IMR-90 (cell line): Measurements from ENCODE around the gene PHPT1. TPM values are rescaled to one million over a fixed set of nuclear protein-coding genes. Genes with fewer than 3 reads are reported as not detected.

ENCODE experiments used
- ATAC-seq: fragments of 200-7000 bp; cut with Tn5 transposase; 2 replicates; pipeline ENCODE4 v1.9.1; 2020; ENCODE audit warnings: low read depth, mild to moderate bottlenecking, moderate library complexity
- BruUV-seq: library from RNA; stranded (reverse); fragments of 400-500 nt; replicated peaks from 2 replicates; lab custom pipeline; 2021; lab: Mats Ljungman, UMichigan
- CTCF ChIA-PET: fragments of 300-600 bp; formaldehyde crosslinking; extraction: SDS; loops from one replicate; lab custom pipeline; 2021; ENCODE audit warnings: antibody characterized with exemption; lab: Yijun Ruan, JAX
- POLR2A ChIA-PET: fragments of 300-600 bp; sonication (Branson Sonifier 250); formaldehyde crosslinking; loops from one replicate; lab custom pipeline; 2022; ENCODE audit warnings: antibody characterized with exemption; ENCODE audit not compliant: unreplicated experiment; lab: Charles Lee
- DNase-seq: peaks from one replicate; pipeline ENCODE4 v3.0.0; 2013
- H2AFZ ChIP-seq: replicated peaks from 2 replicates; pipeline ENCODE3; 2013; ENCODE audit warnings: low read length, mild to moderate bottlenecking; ENCODE audit not compliant: poor library complexity
- H2AK5ac ChIP-seq: 2 replicates; pipeline ENCODE4 v1.6.1; 2013; ENCODE audit warnings: low read depth, low read length, inconsistent platforms
- H2AK9ac ChIP-seq: replicated peaks from 2 replicates; pipeline ENCODE3; 2013; ENCODE audit warnings: mild to moderate bottlenecking, low read depth, low read length, moderate library complexity; ENCODE audit not compliant: poor library complexity
- H2BK120ac ChIP-seq: 2 replicates; pipeline ENCODE4 v1.6.1; 2013; ENCODE audit warnings: low read depth, low read length, inconsistent platforms
- H2BK15ac ChIP-seq: 3 replicates; pipeline ENCODE4 v1.6.1; 2013; ENCODE audit warnings: low read depth, low read length, inconsistent platforms
- H2BK20ac ChIP-seq: 2 replicates; pipeline ENCODE4 v1.6.1; 2013; ENCODE audit warnings: low read depth, mild to moderate bottlenecking, inconsistent platforms, low read length, moderate library complexity
- H2BK5ac ChIP-seq: 2 replicates; pipeline ENCODE4 v1.6.1; 2013; ENCODE audit warnings: mild to moderate bottlenecking, low read depth, low read length, inconsistent platforms; ENCODE audit not compliant: poor library complexity, severe bottlenecking
- H3K14ac ChIP-seq: replicated peaks from 2 replicates; pipeline ENCODE4 v1.6.1; 2013; ENCODE audit warnings: low read depth, low read length, inconsistent platforms
- H3K18ac ChIP-seq: 2 replicates; pipeline ENCODE4 v1.6.1; 2013; ENCODE audit warnings: low read depth, low read length, control low read depth
- H3K23ac ChIP-seq: 2 replicates; pipeline ENCODE4 v1.6.1; 2013; ENCODE audit warnings: low read depth, low read length, inconsistent platforms
- H3K27ac ChIP-seq: 2 replicates; pipeline ENCODE4 v1.5.1; 2013; ENCODE audit warnings: mild to moderate bottlenecking, control low read depth, low read length; ENCODE audit not compliant: insufficient read depth
- H3K27me3 ChIP-seq: 2 replicates; pipeline ENCODE4 v1.6.1; 2013; ENCODE audit warnings: low read length; ENCODE audit not compliant: control insufficient read depth, insufficient read depth
- H3K36me3 ChIP-seq: 2 replicates; pipeline ENCODE4 v1.6.1; 2013; ENCODE audit warnings: low read length, mixed read lengths; ENCODE audit not compliant: control insufficient read depth, insufficient read depth
- H3K4ac ChIP-seq: 2 replicates; pipeline ENCODE4 v1.6.1; 2013; ENCODE audit warnings: low read depth, low read length, inconsistent platforms
- H3K4me1 ChIP-seq: 2 replicates; pipeline ENCODE4 v1.6.1; 2013; ENCODE audit warnings: low read length, mixed read lengths; ENCODE audit not compliant: control insufficient read depth, insufficient read depth
- H3K4me2 ChIP-seq: 2 replicates; pipeline ENCODE4 v1.6.1; 2013; ENCODE audit warnings: low read depth, mild to moderate bottlenecking, control low read depth, low read length, moderate library complexity
- H3K4me3 ChIP-seq: 2 replicates; pipeline ENCODE4 v1.5.1; 2013; ENCODE audit warnings: low read depth, mild to moderate bottlenecking, control low read depth, low read length, moderate library complexity; ENCODE audit not compliant: insufficient read depth
- H3K56ac ChIP-seq: 2 replicates; pipeline ENCODE4 v1.6.1; 2013; ENCODE audit warnings: low read length, inconsistent platforms; ENCODE audit not compliant: insufficient read depth; ENCODE audit errors: extremely low read depth
- H3K79me1 ChIP-seq, 2 experiments: 2 replicates each; pipeline ENCODE4 v1.6.1; 2013; ENCODE audit warnings: low read length in 2 of 2, inconsistent platforms in 1 of 2, low read depth in 1 of 2
- H3K9ac ChIP-seq: 2 replicates; pipeline ENCODE4 v1.6.1; 2013; ENCODE audit warnings: low read depth, low read length, control low read depth
- H3K9me1 ChIP-seq: 2 replicates; pipeline ENCODE4 v1.6.1; 2013; ENCODE audit warnings: low read length, inconsistent platforms; ENCODE audit not compliant: insufficient read depth
- H3K9me3 ChIP-seq: 2 replicates; pipeline ENCODE4 v1.6.1; 2013; ENCODE audit warnings: low read length; ENCODE audit not compliant: control insufficient read depth, insufficient read depth
- H4K20me1 ChIP-seq: 2 replicates; pipeline ENCODE4 v1.6.1; 2013; ENCODE audit warnings: low read length, inconsistent platforms; ENCODE audit not compliant: insufficient read depth
- H4K5ac ChIP-seq: 2 replicates; pipeline ENCODE4 v1.6.1; 2013; ENCODE audit warnings: mild to moderate bottlenecking, low read depth, low read length, control low read depth
- H4K8ac ChIP-seq, 2 experiments: 2 replicates each; pipeline ENCODE4 v1.6.1; 2013; ENCODE audit warnings: low read depth in 2 of 2, low read length in 2 of 2, control low read depth in 1 of 2, inconsistent platforms in 1 of 2
- H4K91ac ChIP-seq: 2 replicates; pipeline ENCODE4 v1.6.1; 2013; ENCODE audit warnings: low read depth, low read length, inconsistent platforms; ENCODE audit not compliant: insufficient read depth
- CEBPB ChIP-seq: IDR thresholded peaks from 2 replicates; pipeline ENCODE4 v1.6.1; 2012; ENCODE audit warnings: low read depth, low read length, improper control_type of control experiment
- FOS ChIP-seq: fragments of 150-350 bp; IDR thresholded peaks from 2 replicates; pipeline ENCODE4 v1.6.1; 2016; ENCODE audit warnings: low read depth, low read length
- MXI1 ChIP-seq: IDR thresholded peaks from 2 replicates; pipeline ENCODE4 v1.6.1; 2012; ENCODE audit warnings: low read depth, mild to moderate bottlenecking, low read length, moderate library complexity, borderline replicate concordance
- NFE2L2 ChIP-seq: fragments of 150-350 bp; IDR thresholded peaks from 2 replicates; pipeline ENCODE4 v1.6.1; 2016; ENCODE audit warnings: low read depth, mild to moderate bottlenecking, low read length
- POLR2A ChIP-seq: IDR thresholded peaks from 2 replicates; pipeline ENCODE4 v1.6.1; 2012; ENCODE audit warnings: mild to moderate bottlenecking, low read depth, low read length
- RCOR1 ChIP-seq: IDR thresholded peaks from 2 replicates; pipeline ENCODE4 v1.6.1; 2012; ENCODE audit warnings: mild to moderate bottlenecking, low read length, improper control_type of control experiment; ENCODE audit not compliant: insufficient replicate concordance
- SMC3 ChIP-seq: fragments of 150-350 bp; IDR thresholded peaks from 2 replicates; pipeline ENCODE4 v1.6.1; 2016; ENCODE audit warnings: low read depth, mild to moderate bottlenecking, antibody characterized with exemption, low read length, moderate library complexity
- WGBS, 2 experiments: methylation state at CpG; one replicate each; pipeline versions ENCODE4 v1.1.5 to v1.1.7; 2013; ENCODE audit warnings: missing lambda C conversion rate in 2 of 2; ENCODE audit not compliant: insufficient read length in 1 of 2; ENCODE audit errors: extremely low coverage in 2 of 2; 5-methylcytosine and 5-hydroxymethylcytosine counted together
- dilution Hi-C: fragments of 300-500 bp; cut with HindIII; formaldehyde crosslinking; loops from one replicate; pipeline ENCODE4 v1.14.3; 2018; ENCODE audit warnings: low sequenced_read_pairs; ENCODE audit not compliant: unreplicated experiment
- in situ Hi-C: fragments of 300-500 bp; cut with MboI; formaldehyde crosslinking; loops from 3 replicates; pipeline ENCODE4 v1.14.3; 2019; ENCODE audit warnings: low sequenced_read_pairs, inconsistent platforms, mixed read lengths
- intact Hi-C: fragments of 100-400 bp; cut with micrococcal nuclease; formaldehyde crosslinking; loops from 2 replicates; pipeline ENCODE4 v1.10.0; 2022
- polyA plus RNA-seq, 3 experiments: library from polyadenylated mRNA; depleted of rRNA; stranded (reverse); fragments of >200 nt; gene quantifications; 2 replicates each; pipeline ENCODE4 v1.2.3, GENCODE V29; 2012; ENCODE audit warnings: low replicate concordance in 1 of 3
- total RNA-seq: library from RNA; depleted of rRNA; stranded (reverse); fragments of >200 nt; gene quantifications from 2 replicates; pipeline ENCODE4 v1.2.3, GENCODE V29; 2012

The PHPT1 gene
- total and polyA plus RNA-seq, 2 of the 4 experiments (the other 2 are of a cell fraction) = 79.8 to 214 TPM

DNA sequence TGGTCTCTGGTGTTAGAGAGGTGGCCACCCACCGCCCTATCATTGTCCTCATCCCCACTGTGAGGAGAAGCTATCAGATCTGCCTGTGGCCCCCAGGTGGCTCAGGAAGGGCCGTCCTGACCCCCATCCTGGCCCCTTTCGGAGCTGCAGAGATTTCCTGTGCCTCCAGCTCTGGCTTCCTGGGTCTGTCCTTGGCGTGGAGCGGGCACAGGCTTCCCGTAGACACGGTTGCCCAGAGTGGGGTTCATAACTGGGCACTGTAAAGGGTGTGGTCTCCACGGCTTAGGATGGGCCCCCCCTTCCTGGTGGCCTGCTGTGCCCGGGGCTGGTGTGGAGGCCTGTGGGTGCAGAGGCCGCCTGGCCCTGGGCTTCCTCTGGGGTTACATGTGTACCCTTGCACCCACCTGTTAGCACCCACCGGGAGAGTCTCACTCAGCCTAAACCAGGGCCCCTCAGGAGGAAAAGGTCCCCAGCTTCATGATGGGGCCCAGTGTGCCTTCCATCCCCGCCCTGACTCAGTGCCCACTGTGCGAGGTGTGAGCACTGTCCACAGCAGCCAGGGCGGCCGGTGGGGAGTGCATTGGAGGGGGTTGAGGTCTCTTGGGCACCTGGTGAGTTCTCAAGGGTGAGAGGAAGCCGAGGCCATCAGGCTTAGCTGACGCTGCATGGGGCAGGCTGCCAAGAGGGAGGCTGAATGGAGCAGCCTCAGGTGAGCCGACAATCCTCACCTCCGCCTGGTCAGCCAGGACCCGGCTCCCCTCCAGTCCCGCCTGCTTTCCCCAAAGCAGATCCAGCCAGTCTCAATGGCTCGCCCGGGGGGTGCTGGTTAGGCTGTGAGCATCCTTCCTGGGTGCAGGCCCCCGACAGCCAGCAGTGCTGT is 22.3 kb upstream of the PHPT1 start (continued):
- TF ChIP-seq MXI1 = no peak

DNA sequence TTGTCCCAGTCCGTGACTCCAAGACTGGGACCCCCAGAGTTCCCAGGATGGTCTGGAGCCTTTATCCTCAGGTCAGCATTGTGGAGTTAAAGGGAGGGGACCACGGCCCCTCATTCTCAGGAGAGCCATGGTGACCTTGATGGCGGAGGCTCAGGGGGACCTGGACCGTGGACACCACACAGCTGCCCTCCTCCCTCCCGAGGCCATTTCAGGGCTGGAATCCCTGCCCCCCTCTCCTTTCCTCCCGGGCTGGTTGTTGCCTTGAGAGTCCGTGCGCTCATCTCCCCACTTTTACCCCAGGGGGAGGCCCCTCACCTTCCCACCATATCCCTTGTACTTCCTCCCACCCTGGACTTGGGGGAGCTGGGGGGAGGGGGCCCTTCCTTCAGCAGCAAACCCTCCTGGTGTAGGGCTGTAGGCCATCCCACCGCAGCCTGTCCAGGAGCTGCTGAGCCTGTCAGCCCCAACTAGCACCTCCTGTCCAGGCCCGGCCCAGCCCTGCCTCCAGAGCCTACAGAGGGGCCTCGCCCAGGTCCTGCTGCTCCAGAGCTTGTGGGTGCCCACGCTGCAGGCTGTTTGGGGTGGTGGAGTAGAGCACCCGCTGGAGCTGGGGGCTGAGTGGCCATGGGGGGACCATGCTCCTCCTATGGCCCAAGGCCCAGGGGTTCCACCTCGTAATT is 21.3 kb upstream of the PHPT1 start:
- in situ Hi-C loops (no loop called here), intact Hi-C loops (no loop called here), dilution Hi-C loops (no loop called here)
- Histone ChIP-seq H4K8ac (no peak overlapping the region), H3K27me3 (no peaks in the 10 kb centered on the region), H4K91ac (no peak overlapping the region), H2BK120ac (no peak overlapping the region), H3K4me2 (no peak overlapping the region), H3K9me1 (no peaks in the 10 kb centered on the region), H2BK20ac (no peak overlapping the region), H3K79me1 (peaks cover 3 to 8% of the 10 kb centered on the region in 2 experiments; a peak in 1 of 4 replicates), H2BK5ac (no peak overlapping the region), H2AFZ (no peak overlapping the region), H3K36me3 (peaks cover 71% of the 10 kb centered on the region), H2BK15ac (no peak overlapping the region), H3K9ac (no peak overlapping the region), H3K4me1 (no peaks in the 10 kb centered on the region), H3K56ac (no peak overlapping the region), H2AK5ac (no peak overlapping the region), H2AK9ac (no peak overlapping the region), H3K14ac (no peak overlapping the region), H3K4me3 (no peak overlapping the region), H3K9me3 (no peaks in the 10 kb centered on the region), H3K4ac (no peak overlapping the region), H3K18ac (no peak overlapping the region), H4K20me1 (no peaks in the 10 kb centered on the region; the same call in 1 of the 2 replicates), H4K5ac (no peak overlapping the region), H3K27ac (no peak overlapping the region), H3K23ac (no peak overlapping the region)
- no peak for TF ChIP-seq SMC3
- TF ChIP-seq FOS = no peak
- TF ChIP-seq RCOR1 = no peak
- TF ChIP-seq NFE2L2 = no peak
- TF ChIP-seq POLR2A = no peak
- no peak for TF ChIP-seq CEBPB
- ChIA-PET POLR2A (no interaction called here), CTCF (interaction anchor here (2.0 kb wide), 1 partner anchor 15 kb away, joined by 4 read pairs; no protein-coding TSS in a partner anchor)
- WGBS, 2 experiments = 95% methylated on average over 4 of the region's 14 CpGs; no CpG with 5 or more reads in 1 of the 2 experiments
- BruUV-seq = no TSS peak
- ATAC-seq (no peak), DNase-seq (no peak)
